ENCODE measurements around the gene MCU. TPM values are rescaled to one million over a fixed set of nuclear protein-coding genes. Genes with fewer than 3 reads are reported as not detected.

The MCU gene
- total and polyA plus RNA-seq, 2 of the 4 experiments (the other 2 are of a cell fraction): 36.2 to 36.7 TPM

GRCh38 chr10:72842164-72842563 lies 150.2 kb downstream of the MCU start:
- no peaks in the 10 kb centered on the region; the same call in 1 of the 2 replicates for H3K9me1 ChIP-seq (ENCODE audit: insufficient read depth, low read length)
- ATAC-seq (ENCODE audit: low read depth) (no peak), DNase-seq (no peak)
- no peak overlapping the region for H3K4me3 ChIP-seq (ENCODE audit: insufficient read depth, low read depth, low read length)
- H3K23ac ChIP-seq (ENCODE audit: low read depth, low read length): no peak overlapping the region
- H3K9ac ChIP-seq (ENCODE audit: low read depth, low read length): no peak overlapping the region
- no TSS peak for BruUV-seq (replicated peaks)
- no peak overlapping the region for H3K4me2 ChIP-seq (ENCODE audit: low read depth, low read length)
- dilution Hi-C loops (cut with HindIII; ENCODE audit: low sequenced_read_pairs, unreplicated experiment) (no loop called here), in situ Hi-C loops (cut with MboI; ENCODE audit: low sequenced_read_pairs) (no loop called here), intact Hi-C loops (cut with micrococcal nuclease) (no loop called here)
- H2AFZ ChIP-seq (replicated peaks; ENCODE audit: low read length, poor library complexity): no peak overlapping the region
- no peak overlapping the region for H3K4ac ChIP-seq (ENCODE audit: low read depth, low read length)
- H2BK15ac ChIP-seq (ENCODE audit: low read depth, low read length): no peak overlapping the region
- ChIA-PET CTCF (interaction anchor here (0.6 kb wide), 3 partner anchors 137 to 503 kb away, joined by 3 to 6 read pairs (median 5); no protein-coding TSS in a partner anchor), POLR2A (ENCODE audit: unreplicated experiment) (interaction anchor here (0.7 kb wide), 1 partner anchor 317 kb away, joined by 3 read pairs; no protein-coding TSS in a partner anchor)
- H3K9me3 ChIP-seq (ENCODE audit: control insufficient read depth, insufficient read depth, low read length): no peaks in the 10 kb centered on the region
- H3K79me1 ChIP-seq (ENCODE audit: low read depth in 1 of 2, low read length in 2 of 2): peaks cover 12 to 23% of the 10 kb centered on the region in 2 experiments
- no peak overlapping the region for H3K56ac ChIP-seq (ENCODE audit: extremely low read depth, insufficient read depth, low read length)
- H3K18ac ChIP-seq (ENCODE audit: low read depth, low read length): no peak overlapping the region
- no peaks in the 10 kb centered on the region for H3K36me3 ChIP-seq (ENCODE audit: control insufficient read depth, insufficient read depth, low read length)
- H3K4me1 ChIP-seq (ENCODE audit: control insufficient read depth, insufficient read depth, low read length): peaks cover 4% of the 10 kb centered on the region; the same call in 1 of the 2 replicates
- no CpG with 5 or more reads among the region's 2 CpGs for WGBS, 2 experiments (ENCODE audit: extremely low coverage in 2 of 2, insufficient read length in 1 of 2)
- no peak overlapping the region for H2AK9ac ChIP-seq (replicated peaks; ENCODE audit: low read depth, low read length, poor library complexity)
- H2BK20ac ChIP-seq (ENCODE audit: low read depth, low read length): no peak overlapping the region
- no peak overlapping the region for H2AK5ac ChIP-seq (ENCODE audit: low read depth, low read length)
- no peak overlapping the region for H2BK5ac ChIP-seq (ENCODE audit: low read depth, low read length, poor library complexity, severe bottlenecking)
- no peak overlapping the region for H2BK120ac ChIP-seq (ENCODE audit: low read depth, low read length)
- no peak overlapping the region for H4K91ac ChIP-seq (ENCODE audit: insufficient read depth, low read depth, low read length)
- no peak overlapping the region for H3K14ac ChIP-seq (replicated peaks; ENCODE audit: low read depth, low read length)
- no peaks in the 10 kb centered on the region for H3K27me3 ChIP-seq (ENCODE audit: control insufficient read depth, insufficient read depth, low read length)
- no peak overlapping the region for H3K27ac ChIP-seq (ENCODE audit: insufficient read depth, low read length)
- H4K20me1 ChIP-seq (ENCODE audit: insufficient read depth, low read length): no peaks in the 10 kb centered on the region
- no peak overlapping the region for H4K8ac ChIP-seq (ENCODE audit: low read depth in 2 of 2, low read length in 2 of 2)
- H4K5ac ChIP-seq (ENCODE audit: low read depth, low read length): no peak overlapping the region
- no peak for TF ChIP-seq NFE2L2 (IDR thresholded peaks at IDR 0.05; ENCODE audit: low read depth, low read length)
- no peak for TF ChIP-seq BHLHE40 (IDR thresholded peaks at IDR 0.05; ENCODE audit: low read depth, low read length)
- no peak for TF ChIP-seq MXI1 (IDR thresholded peaks at IDR 0.05; ENCODE audit: borderline replicate concordance, low read depth, low read length)
- no peak for TF ChIP-seq RCOR1 (IDR thresholded peaks at IDR 0.05; ENCODE audit: insufficient replicate concordance, low read length)
- no peak for TF ChIP-seq MAFK (IDR thresholded peaks at IDR 0.05; ENCODE audit: low read depth, low read length)

Measured in IMR-90 (cell line).